ENCODE data around the gene TEX44.

DNA sequence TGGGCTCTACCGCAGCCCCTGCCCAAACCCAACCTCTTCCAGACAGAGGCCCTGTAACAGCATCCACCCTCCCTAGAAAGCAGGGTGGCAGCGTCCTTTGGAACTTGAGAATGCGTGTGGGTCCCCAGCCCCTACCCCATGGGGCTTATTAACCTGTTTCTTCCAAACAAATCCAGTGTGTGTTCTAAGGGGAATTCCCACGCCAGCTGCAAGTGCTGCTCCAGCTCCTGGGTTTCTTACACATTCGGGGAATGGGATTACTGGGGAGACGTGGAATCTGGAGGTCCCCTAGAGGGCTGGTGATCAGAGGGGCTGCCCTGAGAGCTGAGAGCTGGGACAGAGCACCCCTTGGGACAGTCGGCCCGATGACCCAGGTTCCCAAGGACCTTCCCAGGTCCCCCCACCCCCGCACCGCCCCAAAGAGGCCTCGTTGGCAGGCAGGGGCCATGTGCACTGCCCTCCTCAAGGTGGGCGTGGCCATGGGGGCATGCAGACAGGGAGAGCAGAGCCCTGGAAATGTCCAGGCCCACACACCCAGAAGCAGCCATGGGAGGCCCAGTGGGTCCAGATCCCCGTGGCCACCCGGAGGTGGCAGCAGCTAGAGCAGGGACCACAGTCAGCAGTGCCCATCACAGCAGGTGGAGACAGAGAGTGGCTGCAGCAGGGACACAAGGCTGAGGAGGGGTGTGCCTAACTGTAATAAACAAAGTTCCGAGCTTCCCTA is 18.8 kb upstream of the TEX44 start:
- TF ChIP-seq CTCF (IDR thresholded peaks at IDR 0.05 in 2 of 3, conservative IDR thresholded peaks at IDR 0.05 in 1 of 3; ENCODE audit: borderline replicate concordance in 1 of 3, insufficient read depth in 1 of 3, low read depth in 2 of 3, low read length in 2 of 3): no peak
- TF ChIP-seq YY1 (IDR thresholded peaks at IDR 0.05; ENCODE audit: extremely low read depth, insufficient replicate concordance, low read depth, low read length): no peak
- TF ChIP-seq ZBTB33 (IDR thresholded peaks at IDR 0.05; ENCODE audit: extremely low read depth, insufficient replicate concordance, low read length): no peak
- no peak for TF ChIP-seq RAD21 (IDR thresholded peaks at IDR 0.05; ENCODE audit: low read depth)
